GM19395 (cell line): ENCODE results near the gene LITAF.
"Not testable (repeated sequence)": the region's sequence is repeated elsewhere in the genome, so short reads cannot be mapped to it uniquely, and the experiment has no call there.

ENCODE experiments used
- ATAC-seq: cut with Tn5 transposase; IDR thresholded peaks from one replicate; pipeline ENCODE4 v1.9.1; 2021; ENCODE audit warnings: mild to moderate bottlenecking, moderate library complexity; ENCODE audit not compliant: unreplicated experiment

Gene LITAF

DNA sequence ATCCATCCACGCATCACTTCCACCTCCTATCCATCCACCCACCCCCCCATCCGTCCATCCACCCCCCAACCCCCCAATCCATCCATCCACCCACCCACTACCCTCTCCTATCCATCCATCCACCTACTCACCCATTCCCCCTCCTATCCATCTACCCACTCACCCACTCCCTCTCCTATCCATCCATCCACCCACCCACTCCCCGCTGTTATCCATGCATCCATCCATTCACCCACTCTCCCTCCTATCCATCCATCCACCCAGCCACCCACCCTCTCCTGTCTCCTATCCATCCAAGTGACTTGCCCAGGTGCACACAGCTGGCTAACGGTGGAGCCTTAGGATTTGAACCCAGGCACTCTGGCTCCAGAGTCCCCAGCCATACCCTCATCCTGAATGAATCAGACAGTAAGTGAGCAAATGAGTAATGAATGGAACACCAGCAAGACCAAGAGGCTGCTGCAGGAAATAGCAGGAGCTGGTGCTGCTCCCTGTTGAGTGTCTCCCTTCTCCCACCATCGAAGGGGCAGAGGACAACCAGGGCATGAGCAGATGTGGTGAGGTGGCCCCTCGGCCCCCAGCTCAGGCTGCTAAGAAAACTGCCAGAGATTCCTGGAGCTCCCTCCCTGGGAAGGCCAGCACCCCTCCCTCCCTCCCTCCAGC, 62.5 kb downstream of the LITAF start:
- ATAC-seq, result no peak

GRCh38 chr16:11521055-11521454, 65.7 kb downstream of the LITAF start:
- ATAC-seq, result no peak

GRCh38 chr16:11520442-11520841, 66.3 kb downstream of the LITAF start:
- no peak for ATAC-seq

DNA sequence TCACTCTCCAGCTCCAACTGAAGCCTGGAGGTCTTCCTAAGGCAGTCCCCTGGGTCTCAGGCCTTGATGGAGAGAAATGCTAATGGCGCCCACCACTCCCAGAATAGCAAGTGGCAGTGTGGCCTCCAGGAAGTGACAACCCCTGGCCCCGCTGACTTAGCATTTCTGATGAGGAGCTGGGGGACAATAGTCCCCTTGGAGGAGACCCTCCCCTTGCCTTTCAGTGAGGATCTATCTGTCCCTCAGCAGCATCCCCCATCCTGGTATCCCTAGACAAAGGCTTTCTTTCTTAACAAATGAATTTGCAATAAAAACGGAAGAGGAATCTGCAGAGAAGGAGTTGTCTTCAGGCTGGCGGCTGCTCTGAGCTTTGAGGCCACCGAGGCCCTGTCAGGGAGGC, 68.8 kb downstream of the LITAF start:
- no peak for ATAC-seq

- ATAC-seq, result no peak
Observed at GRCh38 chr16:11515540-11516430, 70.9 kb downstream of the LITAF start.

DNA sequence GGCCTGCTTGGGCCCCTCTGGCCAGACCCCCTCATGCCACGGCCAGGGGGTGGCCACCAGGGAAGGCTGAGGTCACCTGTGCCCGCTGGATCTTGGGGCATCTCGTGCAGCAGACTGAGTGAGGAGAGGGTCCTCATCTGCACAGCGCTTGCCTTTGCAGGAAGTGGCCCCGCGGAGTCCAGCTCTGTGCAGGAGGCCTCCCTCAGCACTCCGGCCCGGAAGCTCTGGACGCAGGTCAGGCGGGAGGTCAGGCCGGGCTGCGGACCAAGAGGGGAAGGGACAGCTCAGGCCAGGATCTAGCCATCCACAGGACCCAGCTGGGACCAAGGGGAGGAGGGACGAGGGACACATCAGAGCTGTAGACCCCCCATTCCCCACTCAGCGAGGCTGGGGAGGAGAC, 72.4 kb downstream of the LITAF start:
- ATAC-seq, result no peak

GRCh38 chr16:11513366-11513765, 73.4 kb downstream of the LITAF start:
- not testable (repeated sequence) for ATAC-seq

- no peak for ATAC-seq
Observed at GRCh38 chr16:11511801-11512200, 74.9 kb downstream of the LITAF start.

- ATAC-seq, result no peak
Observed at GRCh38 chr16:11511328-11511727, 75.4 kb downstream of the LITAF start.

DNA sequence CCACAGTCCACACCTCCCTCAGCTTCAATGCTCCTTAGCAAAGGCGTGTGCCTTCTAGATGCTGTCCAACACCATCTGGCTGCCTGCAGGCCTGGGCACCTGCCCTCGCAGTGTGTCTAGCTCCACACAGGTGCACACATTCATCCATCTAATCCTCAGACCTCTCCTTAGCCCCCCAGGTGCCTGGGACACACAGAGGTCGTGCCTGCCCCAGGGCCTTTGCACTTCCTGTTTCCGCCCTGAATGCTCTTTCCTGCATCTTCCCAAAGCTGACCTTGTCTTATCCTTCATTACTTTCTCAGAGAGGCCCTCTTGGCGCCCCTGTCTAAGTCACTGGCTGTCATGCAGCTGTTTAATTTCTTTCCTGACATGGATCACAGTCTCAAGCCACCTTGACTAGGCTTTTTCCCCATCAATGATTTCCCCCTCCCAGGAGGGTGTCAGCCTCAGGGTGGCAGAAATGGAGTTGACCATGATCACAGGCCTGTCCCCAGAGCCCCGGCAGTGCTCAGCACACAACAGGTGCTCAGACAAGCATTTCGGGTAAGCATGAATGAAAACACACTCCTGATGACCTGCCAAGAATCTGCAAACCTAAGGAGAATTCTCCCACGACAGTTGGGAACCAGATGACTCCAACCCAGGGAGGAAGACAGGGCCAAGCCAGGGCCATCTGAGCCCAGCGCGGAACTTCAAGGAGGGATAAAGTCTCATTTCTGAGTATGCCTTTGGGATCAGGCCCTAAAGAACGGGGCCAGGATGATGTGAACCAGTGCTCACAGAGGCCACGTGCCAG, 76.3 kb downstream of the LITAF start:
- ATAC-seq, result no peak

GRCh38 chr16:11507991-11508390, 78.7 kb downstream of the LITAF start:
- ATAC-seq, result no peak

GRCh38 chr16:11507350-11507749, 79.4 kb downstream of the LITAF start:
- ATAC-seq, result no peak

- ATAC-seq, result no peak
Observed at GRCh38 chr16:11506741-11507305, 79.9 kb downstream of the LITAF start.

GRCh38 chr16:11504261-11504660, 82.5 kb downstream of the LITAF start:
- ATAC-seq, result not testable (repeated sequence)

GRCh38 chr16:11503566-11503965, 83.2 kb downstream of the LITAF start:
- no peak for ATAC-seq

- no peak for ATAC-seq
Observed at GRCh38 chr16:11502239-11502638, 84.5 kb downstream of the LITAF start.

GRCh38 chr16:11501632-11502031, 85.1 kb downstream of the LITAF start:
- no peak for ATAC-seq

GRCh38 chr16:11500700-11501346, 85.9 kb downstream of the LITAF start:
- no peak for ATAC-seq

- no peak for ATAC-seq
Observed at GRCh38 chr16:11499295-11500089, 87.2 kb downstream of the LITAF start.

DNA sequence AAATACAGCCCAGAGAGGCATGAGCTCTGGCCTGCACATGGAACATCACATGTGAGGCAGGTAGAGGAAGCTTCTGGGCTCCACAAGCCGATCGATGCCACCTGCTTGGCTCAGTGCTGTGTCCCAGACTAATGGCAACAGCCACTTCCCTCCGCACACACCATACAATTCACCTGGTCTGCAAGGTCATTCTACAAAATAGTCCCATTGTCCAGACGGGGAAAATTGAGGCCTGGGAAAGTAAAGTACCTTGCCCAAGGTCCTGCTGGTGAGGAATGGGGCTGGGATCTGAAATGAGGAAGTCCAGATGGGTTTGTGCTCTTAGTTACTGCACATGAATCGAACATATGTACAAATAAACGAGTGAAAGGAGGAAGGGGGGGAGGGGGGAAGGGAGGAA, 88.0 kb downstream of the LITAF start:
- no peak for ATAC-seq
